GM18867 (cell line): ENCODE data around the gene CXCL17.
"Not testable (repeated sequence)": the region's sequence is repeated elsewhere in the genome, so short reads cannot be mapped to it uniquely, and the experiment has no call there.

Source experiments
- ATAC-seq: cut with Tn5 transposase; IDR thresholded peaks from one replicate; pipeline ENCODE4 v1.9.1; 2021; ENCODE audit warnings: mild to moderate bottlenecking, moderate library complexity; ENCODE audit not compliant: unreplicated experiment

CXCL17 gene

GRCh38 chr19:42466521-42467182 lies 23.9 kb upstream of the CXCL17 start:
- ATAC-seq = no peak

- ATAC-seq = peak; percentile 60
Measured at GRCh38 chr19:42465827-42466280, 23.1 kb upstream of the CXCL17 start.

GRCh38 chr19:42461700-42462324 lies 19.1 kb upstream of the CXCL17 start:
- ATAC-seq = no peak

- ATAC-seq = not testable (repeated sequence)
Measured at GRCh38 chr19:42461231-42461630, 18.5 kb upstream of the CXCL17 start.

GRCh38 chr19:42459926-42460325 lies 17.2 kb upstream of the CXCL17 start:
- ATAC-seq = no peak

- ATAC-seq = no peak
Measured at GRCh38 chr19:42455621-42456081, 12.9 kb upstream of the CXCL17 start.

GRCh38 chr19:42455086-42455485 lies 12.3 kb upstream of the CXCL17 start:
- ATAC-seq = no peak

- no peak for ATAC-seq
Measured at GRCh38 chr19:42452590-42452989, 9.8 kb upstream of the CXCL17 start.

GRCh38 chr19:42450314-42450934 lies 7.7 kb upstream of the CXCL17 start:
- peak; percentile 75 for ATAC-seq

GRCh38 chr19:42448306-42448705 lies 5.6 kb upstream of the CXCL17 start:
- not testable (repeated sequence) for ATAC-seq

- no peak for ATAC-seq
Measured at GRCh38 chr19:42445948-42446347, 3.2 kb upstream of the CXCL17 start.

- ATAC-seq = no peak
Measured at GRCh38 chr19:42443944-42444398, 1.2 kb upstream of the CXCL17 start.

GRCh38 chr19:42441049-42441445 lies 1.7 kb downstream of the CXCL17 start:
- ATAC-seq = no peak

GRCh38 chr19:42440357-42441048 lies 2.2 kb downstream of the CXCL17 start:
- peak; percentile 58 for ATAC-seq

- no peak for ATAC-seq
Measured at GRCh38 chr19:42436006-42436405, 6.7 kb downstream of the CXCL17 start.

GRCh38 chr19:42435316-42435715 lies 7.4 kb downstream of the CXCL17 start:
- no peak for ATAC-seq

- ATAC-seq = peak; percentile 52
Measured at GRCh38 chr19:42433503-42434260, 9.1 kb downstream of the CXCL17 start.

- ATAC-seq = no peak
Measured at GRCh38 chr19:42431486-42431885, 11.3 kb downstream of the CXCL17 start.

- no peak for ATAC-seq
Measured at GRCh38 chr19:42428676-42429075, 14.1 kb downstream of the CXCL17 start.

- ATAC-seq = no peak
Measured at GRCh38 chr19:42427313-42427712, 15.4 kb downstream of the CXCL17 start, which contains the start of gene LIPE. Gene LIPE (minus strand): TSS chr19:42427388. CDS start chr19:42427149, 239 bp downstream.
